IPS-NIHi7 (cell line): ENCODE data around the gene STARD3NL.

Experiments
- DNase-seq: peaks from one replicate; pipeline ENCODE4 v3.0.0; 2012; ENCODE audit warnings: mixed read lengths; ENCODE audit errors: extremely low spot score

The STARD3NL gene

GRCh38 chr7:38182450-38182849 lies 4.4 kb downstream of the STARD3NL start:
- DNase-seq, result no peak

- no peak for DNase-seq
Measured at GRCh38 chr7:38185395-38186307, 7.6 kb downstream of the STARD3NL start.

GRCh38 chr7:38186593-38187314 lies 8.7 kb downstream of the STARD3NL start:
- DNase-seq, result no peak

DNA sequence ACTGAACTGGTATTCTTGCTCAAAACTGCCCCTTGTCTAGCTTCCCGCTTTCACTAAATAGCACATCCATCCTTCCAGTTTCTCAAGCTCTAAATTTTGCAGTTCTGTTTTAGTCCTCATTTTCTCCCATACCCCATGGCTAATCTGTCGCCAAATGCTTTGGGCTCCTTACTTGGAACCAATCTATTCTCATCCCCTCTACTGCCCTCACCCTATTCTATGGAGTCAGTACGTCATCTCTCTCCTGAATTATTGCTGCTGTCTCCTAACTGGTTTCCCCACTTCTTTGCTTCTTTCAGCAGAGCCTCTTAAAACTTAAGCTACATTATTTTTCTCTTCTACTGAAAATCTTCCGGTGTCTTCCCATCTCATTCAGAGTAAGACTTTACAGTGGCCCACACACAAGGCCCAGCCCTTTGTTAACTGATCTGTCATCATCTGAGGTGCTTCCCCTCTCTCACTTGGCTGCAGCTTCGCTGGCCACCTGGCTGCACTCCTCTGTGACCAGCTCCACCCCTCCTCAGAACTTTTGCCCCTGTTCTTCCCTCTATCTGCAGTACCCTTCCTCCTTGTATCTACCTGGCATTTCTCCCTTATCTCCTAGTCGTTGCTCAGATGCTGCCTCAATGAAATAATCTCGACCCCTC lies 9.9 kb downstream of the STARD3NL start:
- DNase-seq, result no peak

DNA sequence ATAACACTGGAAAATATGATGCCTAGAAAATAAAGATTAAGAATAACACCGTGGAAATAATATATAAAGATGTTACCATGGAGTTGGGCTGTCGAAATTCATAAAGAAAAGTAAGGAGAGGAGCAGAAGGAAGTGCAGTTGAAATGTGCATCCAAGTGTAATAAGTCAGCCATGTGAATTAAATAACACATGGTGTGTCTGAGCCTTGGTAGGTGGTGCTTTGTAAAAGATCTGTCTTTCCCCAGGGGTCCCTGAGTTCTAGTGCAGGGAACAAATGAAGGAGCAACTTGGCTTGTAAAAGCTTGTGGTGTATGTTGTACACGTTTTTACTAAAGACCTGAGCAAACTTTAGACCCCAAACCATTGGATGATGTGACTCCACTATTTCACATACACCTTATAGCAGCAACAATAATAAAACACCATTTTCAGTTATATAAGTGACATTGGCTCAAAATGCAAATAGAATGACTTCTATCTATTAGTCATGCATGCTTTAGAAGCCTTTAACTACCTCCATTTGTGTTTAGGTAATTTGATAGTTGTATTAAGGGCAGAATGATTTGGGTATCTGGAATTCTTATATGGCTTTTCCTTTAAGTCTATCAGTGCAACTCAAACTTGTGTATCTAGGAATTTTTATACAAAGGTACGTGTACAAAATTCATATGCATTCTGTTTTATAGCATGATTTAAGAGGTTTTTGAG lies 11.3 kb downstream of the STARD3NL start:
- DNase-seq, result no peak

DNA sequence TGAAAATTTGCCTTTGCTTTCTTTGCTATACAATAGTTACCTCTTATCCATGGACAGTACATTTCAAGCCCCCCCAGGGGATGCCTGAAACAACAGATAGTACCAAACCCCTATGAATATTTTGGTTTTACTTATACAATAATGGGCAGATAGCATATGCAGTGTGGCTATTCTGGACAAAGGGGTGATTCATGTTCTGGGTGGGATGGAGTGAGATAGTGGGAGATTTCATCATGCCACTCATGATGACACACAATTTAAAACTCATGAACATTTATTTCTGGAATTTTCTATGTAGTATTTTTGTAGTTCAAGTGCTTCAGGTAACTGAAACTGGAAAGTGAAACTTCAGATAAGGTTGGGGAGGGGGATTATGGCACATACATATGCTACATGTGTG lies 12.0 kb downstream of the STARD3NL start:
- no peak for DNase-seq

- DNase-seq, result no peak
Measured at GRCh38 chr7:38191791-38192190, 13.7 kb downstream of the STARD3NL start.

DNA sequence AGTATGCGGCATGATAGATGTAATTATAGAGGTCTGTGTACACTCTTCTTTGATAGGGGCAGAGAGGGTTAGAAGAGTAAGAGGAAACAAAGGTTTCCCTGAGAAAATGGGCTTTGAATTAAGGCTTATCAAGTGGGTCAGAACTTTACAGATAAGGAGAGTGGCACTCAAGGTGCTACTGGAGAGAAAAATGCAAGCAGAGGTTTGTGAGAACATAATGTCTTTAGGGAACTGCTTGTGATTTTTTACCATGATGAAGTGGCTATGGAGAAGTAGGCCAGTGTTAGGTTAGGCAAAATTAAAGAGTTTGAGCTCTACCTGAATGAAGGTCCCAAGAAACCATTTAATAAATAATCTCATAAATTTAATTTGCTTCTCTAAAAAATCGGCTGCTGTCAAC lies 14.3 kb downstream of the STARD3NL start:
- DNase-seq, result no peak

GRCh38 chr7:38195804-38196595 lies 18.0 kb downstream of the STARD3NL start:
- DNase-seq, result no peak

DNA sequence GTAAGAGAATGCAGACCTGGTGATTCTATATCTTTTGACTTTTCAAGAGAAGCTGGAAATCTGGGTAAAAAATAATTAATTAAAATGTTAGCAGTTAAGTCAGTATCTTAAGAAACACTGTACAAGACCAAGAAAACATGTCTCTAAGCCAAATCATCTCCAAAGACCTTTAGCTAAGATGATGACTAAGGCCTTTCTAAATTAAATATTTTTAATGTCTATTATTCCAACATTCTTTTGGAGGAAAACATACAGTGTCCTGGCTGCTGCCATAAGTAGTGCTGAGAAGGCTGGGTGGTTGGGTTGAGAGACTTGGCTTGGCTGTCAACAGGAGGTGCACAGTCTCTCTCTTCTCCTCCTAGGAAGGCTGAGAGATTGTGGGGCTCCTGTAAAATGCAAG lies 20.3 kb downstream of the STARD3NL start:
- DNase-seq, result no peak

DNA sequence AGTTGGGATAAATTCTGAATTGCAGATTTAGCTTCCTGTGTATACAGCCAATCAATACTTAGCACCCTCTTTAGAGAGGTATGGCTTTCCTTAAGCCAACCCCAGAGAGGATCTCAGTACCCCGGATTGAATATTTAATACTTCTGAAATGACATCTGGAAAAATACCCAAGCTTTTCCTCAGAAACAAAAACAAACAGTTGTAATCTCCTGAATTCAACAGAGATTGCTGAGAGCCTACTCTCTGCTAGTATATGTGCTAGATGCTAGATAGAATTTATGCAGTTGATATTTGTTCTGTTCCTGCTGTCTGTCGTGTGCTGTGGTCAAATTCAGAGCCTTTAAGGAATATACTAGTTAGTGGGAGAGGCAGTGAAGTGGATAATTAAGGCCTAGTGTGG lies 21.1 kb downstream of the STARD3NL start:
- no peak for DNase-seq

DNA sequence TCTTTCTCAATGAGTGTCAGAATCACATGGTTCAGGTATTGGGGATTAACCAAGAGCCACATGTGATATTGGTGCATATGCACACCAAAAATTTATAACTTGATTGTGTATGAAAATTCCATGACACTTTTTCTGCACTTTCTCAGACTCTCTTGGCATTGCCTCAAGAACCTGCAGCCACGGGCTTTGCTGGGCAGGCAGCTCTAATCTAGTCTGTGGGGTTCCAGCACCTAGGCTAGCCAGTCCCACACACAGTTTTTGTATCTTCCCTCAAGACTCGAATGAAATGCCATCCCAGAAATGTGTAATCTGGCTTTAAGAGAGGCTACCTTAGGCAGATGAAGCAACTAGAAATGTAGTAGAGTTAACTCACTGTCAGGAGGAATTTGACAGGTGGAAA lies 21.7 kb downstream of the STARD3NL start:
- no peak for DNase-seq

DNA sequence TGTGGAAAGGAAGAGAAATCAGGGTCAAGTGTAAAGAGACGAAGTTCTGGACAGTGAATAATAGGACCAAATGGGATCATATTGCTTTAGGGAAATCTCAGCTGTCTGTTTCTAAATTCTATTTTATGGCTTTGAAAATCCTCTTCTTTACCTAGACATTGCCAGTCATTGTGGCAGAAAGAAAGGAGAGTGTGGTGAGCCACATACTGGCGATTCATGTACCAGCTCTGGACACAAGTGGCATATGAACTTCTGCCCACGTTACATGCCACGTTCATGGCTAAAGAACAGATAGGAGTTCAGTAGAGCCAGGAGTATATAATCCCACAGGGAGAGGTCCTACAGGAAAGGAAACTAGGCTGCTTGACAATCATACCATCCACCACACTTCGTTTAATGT lies 28.0 kb downstream of the STARD3NL start:
- DNase-seq, result no peak

- no peak for DNase-seq
Measured at GRCh38 chr7:38207843-38208242, 29.8 kb downstream of the STARD3NL start.

- no peak for DNase-seq
Measured at GRCh38 chr7:38211486-38211885, 33.4 kb downstream of the STARD3NL start.

- DNase-seq, result no peak
Measured at GRCh38 chr7:38211940-38212339, 33.9 kb downstream of the STARD3NL start.

GRCh38 chr7:38215115-38215514 lies 37.1 kb downstream of the STARD3NL start:
- DNase-seq, result no peak

DNA sequence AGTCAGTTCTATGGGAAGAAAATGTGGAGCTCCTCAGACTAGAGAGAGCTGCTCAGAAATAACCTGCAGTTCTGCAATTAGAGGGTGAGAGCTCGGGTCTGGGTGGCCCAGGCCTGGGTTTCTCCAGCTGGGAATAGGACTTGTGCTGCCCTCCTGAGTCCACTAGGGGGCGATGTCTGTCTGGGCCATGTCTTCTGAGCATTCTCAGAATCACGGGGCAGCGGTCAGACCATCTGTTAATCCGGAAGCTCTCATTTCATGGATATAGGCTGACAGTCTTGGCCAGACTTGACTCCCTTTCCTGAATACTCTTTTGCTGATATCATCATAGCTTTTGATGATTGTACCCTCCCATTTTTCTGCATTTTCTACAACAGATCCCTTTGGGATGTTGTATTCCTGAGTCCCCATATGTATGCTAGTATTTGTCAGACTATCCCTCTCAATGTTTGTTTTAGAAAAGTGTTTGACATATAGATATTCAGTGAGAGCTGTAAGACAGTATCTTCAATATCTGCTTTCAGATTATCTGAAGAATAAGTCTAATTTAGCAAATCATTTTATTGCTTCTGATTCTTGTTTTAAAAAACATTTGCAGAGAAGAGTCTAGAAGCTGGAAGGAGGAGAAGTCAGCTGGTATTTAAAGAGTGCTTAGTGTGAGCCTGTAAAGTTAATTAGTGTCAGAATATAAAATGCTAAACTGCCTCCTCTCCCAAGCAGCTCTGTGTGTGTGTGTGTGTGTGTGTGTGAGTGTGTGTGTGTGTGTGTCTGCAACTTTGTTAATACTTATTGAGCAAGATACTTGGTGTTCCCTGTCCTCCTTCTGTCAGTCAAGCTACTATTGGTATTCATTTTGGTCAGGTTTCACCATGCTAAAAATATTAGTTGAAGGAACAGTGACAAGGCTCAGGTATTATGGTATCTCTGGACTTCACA lies 38.0 kb downstream of the STARD3NL start:
- DNase-seq, result peak; percentile 89

DNA sequence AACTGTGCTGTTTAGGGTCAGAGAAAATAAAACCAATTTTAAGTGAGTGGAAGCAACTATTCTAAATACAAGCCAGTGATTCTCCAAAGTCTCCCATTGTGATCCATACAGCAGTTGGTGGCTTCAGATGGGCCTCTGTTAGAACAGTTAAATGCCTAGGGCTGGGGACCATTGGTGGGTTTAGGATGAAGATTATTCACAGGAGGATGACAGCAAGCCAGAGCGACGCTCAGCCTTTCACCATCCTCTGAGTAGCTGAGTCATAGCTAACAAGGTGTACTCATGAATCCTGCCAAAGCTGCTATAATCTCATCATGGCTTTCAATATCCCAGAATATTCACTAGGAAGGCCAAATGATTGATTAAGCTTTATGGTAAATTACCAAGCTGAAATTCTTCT lies 39.6 kb downstream of the STARD3NL start:
- DNase-seq, result no peak

DNA sequence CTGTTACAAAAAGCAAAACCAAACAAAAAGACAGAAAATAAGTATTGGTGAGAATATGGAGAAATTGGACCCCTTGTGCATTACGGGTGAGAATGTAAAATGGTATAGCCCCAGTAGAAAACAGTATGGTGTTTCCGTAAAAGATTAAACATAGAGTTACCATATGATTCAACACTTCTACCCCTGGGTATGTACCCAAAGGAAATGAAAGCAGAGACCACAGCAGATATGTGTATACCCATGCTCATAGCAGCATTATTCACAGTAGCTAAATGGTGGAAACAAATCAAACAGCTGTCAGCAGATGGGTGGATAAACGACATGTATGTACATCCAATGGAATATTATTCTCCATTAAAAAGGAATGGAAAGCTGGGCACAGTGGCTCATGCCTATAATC lies 42.4 kb downstream of the STARD3NL start:
- no peak for DNase-seq
